ENCODE measurements around the gene IGFLR1.

Gene IGFLR1, protein sequence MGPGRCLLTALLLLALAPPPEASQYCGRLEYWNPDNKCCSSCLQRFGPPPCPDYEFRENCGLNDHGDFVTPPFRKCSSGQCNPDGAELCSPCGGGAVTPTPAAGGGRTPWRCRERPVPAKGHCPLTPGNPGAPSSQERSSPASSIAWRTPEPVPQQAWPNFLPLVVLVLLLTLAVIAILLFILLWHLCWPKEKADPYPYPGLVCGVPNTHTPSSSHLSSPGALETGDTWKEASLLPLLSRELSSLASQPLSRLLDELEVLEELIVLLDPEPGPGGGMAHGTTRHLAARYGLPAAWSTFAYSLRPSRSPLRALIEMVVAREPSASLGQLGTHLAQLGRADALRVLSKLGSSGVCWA

DNA sequence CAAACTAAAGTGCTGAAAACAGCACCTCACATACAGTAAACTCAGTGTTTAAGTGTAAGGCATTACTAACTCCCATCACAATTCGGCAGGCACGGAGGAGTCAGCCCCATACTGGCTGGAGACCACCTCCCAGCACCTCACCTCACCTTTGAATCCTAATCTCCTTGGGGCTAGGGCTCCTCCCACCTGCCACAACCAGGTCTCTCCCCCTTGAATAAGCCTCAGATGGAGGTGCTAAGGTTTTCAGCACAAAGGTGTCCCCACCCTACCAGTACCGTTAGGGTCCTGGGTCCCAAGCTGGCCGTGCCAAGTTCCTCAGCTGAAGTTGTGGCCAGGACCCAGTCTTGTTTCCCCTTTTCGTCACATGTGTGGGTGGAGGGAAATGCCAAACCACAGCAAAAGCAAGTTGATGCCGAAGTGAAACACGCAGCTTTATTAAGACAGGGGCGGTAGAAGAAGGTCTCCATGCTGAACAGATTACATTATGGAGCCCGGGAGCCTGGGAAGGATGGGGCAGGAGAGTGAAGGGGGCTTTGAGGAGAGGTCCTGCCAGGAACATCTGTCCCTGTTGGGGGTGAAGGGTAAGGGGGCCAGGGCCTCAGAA lies at the start of gene IGFLR1:
Gene IGFLR1 (minus strand): TSS at position 332 of the 604 bp plus-strand sequence. CDS start 1,272 bp downstream, outside the sequence.
- DNase-seq = peak; percentile 77

DNA sequence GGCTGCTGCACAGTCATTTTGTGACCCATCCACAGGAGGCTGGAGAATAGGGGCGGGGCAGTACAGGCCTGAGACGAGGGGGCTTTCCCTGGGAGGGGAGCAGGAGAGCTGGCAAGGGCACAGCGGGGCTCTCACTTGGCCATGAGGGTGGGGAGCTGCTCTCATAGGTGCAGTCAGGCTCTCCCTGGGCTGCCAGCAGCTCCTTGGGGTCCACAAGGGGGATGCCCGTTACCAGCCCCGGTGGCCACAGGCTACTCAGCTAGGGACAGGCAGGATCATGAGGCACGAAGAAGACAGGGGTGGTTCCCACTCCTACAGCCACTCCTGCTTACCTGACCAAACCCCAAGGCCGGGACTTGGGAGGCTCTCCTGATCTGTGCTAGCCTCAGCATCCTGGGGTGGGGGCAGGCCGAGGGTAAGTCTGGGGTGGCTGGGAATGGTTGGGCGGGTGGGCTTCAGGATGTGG lies 49.6 kb upstream of the IGFLR1 start:
- no peak for DNase-seq

DNA sequence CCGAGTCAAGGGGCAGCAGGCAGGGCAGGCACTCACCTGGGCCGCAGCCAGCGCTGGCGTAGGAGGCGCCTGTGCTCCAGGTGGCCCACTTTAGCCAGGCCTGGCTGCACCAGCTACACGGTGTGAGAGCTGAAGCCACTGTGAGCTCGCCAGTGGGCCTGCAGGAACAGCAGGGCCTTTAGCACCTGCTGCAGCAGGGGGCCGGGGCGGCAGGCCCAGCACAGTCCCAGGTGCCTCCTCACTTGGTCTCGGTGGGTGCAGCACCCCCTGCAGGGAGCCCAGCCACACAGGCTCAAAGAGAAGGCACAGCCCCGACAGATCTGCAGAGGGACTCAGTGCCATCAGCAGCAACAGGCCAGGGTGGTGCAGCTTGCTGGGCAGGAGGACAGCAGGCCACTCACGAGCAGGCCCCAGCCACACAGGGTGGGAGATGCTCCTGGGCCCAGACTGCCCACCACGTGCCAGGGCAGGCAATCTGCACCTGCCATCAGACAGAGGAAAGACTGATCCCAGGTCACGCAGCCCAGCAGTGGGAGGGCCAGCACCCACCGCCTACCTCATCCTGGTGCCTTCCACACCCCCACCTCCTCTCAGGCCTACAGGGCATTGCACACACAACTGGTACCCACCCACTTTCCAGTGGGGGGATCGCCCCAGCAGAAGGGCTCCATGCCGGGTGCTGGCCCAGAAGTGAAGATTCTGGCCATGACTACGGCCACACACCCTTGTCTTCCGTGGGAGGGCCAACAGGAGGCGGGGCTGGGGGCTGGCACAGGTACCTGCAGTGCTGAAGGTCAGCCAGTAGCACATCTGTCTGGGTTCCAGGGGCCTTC lies 48.9 kb upstream of the IGFLR1 start:
- no peak for DNase-seq

DNA sequence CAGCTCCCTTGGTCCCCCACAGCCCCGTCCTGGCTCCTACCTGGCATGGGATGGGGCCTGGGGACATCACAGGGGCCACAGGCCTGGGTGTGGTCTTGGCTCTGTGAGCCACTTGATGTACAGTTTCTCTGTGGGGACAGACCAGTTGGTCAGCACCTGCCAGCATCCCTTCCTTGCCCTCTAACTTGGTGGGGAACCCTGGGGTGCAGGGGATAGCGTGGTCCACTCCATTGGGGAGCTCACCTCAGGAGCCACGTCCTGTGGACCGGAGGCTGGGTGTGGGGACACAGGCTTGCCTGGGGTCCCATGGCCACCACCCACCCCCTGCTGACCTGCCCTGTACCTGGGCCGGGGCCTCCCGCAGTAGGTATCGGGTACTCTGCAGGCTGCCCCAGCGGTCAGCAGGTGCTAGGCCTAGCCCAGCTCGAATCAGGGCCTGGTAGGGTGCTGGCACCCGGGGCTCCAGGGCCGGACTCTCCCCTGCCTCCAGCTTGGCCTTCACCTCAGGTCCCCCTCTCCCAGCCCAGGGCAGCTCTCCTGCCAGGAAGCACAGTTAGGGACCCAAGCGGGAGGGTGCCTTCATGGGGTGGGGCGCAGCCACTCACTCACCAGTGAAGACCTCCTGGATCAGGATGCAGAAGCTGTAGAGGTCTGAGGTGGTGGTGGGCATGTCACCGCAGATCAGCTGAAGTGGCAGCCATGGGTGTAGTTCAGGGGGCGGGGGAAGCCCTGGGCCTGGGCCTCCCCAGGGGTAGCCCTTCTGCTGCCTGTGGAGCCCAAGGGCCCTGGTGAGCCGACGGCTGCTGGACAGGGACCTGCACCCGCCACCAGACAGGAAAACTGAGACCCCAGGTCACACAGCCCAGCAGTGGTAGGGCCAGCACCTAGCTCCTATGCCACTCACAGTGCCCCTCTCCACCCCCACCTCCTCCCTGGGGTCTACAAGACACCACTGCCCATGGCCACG lies 48.0 kb upstream of the IGFLR1 start:
- DNase-seq = no peak

DNA sequence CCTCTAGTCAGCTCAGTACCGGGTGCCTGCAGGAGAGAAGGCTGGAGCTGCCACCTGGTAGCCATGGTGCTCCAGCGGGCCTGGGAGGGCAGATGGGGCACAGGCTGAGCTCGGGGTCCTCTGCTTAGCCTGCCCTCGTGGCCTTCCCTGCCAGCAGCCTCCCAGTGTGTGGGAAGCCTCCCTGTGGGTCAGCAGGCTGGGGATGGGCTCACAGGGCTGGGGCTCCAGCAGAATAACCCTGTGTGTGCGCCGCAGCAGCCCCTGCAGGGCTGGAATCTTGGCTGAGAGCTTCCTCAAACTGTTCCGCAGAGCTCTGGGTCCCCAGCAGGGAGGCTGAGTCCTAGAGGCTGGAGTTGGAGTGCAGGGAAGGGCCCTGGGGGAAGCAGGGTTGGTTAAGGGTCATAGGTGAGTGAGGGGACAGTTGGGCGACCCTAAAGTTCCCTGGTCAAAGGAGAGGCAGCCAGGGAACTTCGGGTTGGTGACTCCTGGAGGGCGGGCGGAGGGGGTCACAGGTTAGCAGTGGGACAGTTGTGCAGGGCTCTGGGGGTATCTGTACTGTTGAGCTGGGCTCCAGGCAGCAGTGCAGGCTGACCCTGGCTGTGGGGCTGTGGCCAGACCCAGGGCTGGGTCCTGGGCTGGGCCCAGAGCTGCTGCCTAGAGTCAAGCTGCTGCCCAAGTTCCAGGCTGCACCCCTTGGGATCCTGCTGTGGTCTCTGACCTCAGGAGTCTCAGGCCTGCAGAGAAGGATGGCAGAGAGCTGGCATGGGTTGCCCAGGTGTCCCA lies 47.1 kb upstream of the IGFLR1 start:
- no peak for DNase-seq

DNA sequence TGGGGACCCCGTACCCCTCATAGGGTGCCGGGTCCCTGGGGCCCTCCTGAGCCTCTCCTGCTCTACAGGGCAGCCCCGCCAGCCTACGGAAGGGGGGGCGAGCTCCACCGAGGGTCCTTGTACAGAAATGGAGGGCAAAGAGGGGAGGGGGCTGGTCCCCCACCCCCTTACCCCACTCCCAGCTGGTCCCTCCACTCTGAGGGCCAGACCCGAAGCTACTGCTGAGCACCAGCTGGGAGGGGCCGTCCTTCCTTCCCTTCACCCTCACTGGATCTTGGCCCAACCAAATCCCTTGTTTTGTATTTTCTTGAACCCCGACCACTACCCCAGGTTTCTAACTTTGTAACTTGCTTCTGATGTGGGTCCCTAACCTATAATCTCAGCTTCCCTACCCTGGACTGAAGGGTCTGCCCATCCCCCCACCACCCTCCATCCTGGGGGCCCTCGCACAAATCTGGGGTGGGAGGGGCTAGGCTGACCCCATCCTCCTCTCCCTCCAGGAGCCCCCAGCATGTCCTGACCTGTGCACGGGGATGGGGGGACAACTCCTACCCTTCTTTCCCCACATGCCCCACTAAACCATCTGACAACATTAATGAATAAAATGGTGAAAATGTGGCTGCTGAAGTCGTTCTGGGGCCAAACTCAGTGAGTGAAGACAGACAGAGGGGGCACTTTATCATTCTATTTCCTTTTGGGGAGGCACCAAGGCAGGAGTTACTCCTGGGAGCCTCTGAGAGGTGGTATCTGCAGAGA lies 46.1 kb upstream of the IGFLR1 start:
- DNase-seq = no peak

DNA sequence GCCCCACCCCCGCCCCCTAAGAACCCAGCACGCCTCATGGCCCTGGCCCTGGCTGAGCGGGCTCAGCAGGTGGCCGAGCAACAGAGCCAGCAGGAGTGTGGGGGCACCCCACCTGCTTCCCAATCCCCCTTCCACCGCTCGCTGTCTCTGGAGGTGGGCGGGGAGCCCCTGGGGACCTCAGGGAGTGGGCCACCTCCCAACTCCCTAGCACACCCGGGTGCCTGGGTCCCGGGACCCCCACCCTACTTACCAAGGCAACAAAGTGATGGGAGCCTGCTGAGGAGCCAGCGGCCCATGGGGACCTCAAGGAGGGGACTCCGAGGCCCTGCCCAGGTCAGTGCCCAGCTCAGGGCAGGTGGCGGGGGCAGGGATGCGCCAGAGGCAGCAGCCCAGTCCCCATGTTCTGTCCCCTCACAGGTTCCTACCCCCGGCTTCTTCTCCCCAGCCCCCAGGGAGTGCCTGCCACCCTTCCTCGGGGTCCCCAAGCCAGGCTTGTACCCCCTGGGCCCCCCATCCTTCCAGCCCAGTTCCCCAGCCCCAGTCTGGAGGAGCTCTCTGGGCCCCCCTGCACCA lies 45.1 kb upstream of the IGFLR1 start:
- DNase-seq = no peak

DNA sequence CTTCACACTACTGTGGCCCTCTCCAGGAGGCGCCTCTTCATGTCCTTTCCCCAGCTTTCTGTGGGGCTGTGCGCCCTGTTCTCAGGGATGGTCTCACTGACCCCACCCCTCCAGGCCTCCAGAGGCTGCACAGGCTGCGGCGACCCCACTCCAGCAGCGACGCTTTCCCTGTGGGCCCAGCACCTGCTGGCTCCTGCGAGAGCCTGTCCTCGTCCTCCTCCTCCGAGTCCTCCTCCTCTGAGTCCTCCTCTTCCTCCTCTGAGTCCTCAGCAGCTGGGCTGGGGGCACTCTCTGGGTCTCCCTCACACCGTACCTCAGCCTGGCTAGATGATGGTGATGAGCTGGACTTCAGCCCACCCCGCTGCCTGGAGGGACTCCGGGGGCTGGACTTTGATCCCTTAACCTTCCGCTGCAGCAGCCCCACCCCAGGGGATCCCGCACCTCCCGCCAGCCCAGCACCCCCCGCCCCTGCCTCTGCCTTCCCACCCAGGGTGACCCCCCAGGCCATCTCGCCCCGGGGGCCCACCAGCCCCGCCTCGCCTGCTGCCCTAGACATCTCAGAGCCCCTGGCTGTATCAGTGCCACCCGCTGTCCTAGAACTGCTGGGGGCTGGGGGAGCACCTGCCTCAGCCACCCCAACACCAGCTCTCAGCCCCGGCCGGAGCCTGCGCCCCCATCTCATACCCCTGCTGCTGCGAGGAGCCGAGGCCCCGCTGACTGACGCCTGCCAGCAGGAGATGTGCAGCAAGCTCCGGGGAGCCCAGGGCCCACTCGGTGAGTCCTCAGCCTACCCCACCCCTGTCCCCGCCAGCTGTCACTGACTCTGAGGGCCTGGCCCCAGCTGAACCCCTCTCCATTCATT lies 44.3 kb upstream of the IGFLR1 start:
- no peak for DNase-seq

DNA sequence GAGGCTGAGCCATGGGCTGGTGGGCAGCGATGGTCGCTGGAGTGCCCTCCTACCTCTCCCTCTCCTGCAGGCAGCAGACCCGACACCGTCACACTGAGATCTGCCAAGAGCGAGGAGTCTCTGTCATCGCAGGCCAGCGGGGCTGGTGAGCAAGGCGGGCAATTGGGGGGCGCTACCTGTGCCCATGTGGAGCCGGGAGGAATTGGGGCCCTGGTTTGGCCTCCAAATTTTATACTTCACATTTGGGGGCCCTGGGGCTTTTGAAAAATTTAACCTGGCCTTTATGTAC lies 43.0 kb upstream of the IGFLR1 start:
- DNase-seq = no peak

DNA sequence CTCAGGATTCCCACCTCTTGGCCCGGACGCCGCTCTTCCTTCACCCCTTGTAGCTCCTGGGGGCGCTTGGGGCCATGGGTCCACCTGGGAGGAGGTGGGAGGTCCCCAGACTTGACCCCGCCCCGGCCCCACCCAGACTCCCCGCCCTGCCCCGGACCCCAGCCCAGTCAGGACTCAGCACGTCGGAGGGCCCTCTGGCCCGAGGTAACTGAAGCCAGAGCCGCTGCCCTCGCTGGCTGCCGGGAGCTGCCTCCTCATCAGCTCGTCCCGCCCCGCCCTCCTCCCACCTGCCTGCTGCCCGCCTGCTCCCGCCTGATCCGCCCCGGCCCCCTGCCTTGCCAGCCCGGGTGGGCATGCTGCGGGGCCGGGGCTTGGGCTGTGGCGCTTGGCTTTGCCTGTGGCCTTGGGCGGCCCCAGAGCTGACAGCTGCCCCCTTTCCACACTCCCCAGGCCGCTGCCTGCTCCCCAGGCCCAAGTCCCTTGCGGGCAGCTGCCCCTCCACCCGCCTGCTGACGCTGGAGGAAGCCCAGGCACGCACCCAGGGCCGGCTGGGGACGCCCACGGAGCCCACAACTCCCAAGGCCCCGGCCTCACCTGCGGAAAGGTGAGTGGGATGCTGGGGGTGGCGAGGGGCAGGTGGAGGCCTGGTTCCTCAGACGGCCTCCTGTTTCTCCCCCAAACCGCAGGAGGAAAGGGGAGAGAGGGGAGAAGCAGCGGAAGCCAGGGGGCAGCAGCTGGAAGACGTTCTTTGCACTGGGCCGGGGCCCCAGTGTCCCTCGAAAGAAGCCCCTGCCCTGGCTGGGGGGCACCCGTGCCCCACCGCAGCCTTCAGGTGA lies 42.5 kb upstream of the IGFLR1 start:
- no peak for DNase-seq

DNA sequence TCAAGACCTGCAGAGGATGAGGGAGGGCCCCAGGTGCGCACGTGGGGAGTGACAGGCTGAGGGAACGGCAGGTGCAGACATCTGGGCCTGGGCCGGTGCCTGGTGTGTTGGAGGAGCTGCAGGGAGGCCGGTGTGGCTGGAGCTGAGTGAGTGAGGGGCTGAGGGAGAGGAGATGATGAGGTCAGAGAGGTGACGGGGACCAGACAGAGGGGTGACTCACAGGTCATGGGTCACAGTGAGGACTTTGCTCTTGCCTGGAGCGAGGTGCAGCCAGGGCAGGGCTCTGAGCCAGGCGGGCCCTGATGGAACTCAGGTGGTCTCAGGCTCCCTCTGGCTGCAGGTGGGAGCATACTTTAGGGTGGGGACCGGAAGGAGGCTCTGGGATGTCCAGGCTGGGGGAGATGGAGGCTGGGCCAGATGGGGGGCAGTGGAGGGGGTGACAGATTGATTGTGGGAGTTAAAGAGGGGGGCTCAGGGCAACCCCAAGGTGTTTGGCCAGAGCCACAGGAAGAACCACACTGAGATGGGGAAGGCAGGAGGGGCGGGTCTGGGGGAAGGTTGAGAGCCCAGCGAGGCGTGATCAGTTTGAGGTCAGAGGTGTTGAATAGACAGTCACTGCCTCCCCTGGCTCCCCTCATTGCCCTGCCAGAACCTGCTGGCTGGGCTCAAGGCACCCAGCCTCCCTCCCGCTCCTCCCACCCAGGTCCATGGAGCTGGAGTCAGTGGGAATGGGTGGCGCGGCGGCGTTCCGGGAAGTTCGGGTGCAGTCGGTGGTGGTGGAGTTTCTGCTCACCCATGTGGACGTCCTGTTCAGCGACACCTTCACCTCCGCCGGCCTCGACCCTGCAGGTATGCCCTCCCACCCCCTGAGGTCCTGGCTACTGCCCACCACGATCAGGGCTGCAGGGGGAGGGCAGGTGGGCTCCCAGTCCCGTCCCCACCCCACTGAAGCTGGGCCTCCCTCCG lies 41.5 kb upstream of the IGFLR1 start:
- DNase-seq = no peak

DNA sequence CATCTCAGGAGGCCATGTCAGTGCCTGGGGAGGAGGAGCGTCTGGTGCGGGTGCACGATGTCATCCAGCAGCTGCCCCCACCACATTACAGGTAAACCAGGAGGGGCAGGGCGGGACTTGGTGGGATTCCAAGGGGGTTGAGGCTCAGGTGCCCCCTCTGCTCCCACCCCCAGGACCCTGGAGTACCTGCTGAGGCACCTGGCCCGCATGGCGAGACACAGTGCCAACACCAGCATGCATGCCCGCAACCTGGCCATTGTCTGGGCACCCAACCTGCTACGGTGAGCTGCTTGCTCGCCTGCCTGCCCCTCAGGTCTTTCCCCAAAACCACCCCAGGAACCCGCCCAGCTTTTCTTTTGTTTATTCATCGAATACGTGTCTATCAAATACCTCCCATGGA lies 40.3 kb upstream of the IGFLR1 start:
- DNase-seq = no peak

DNA sequence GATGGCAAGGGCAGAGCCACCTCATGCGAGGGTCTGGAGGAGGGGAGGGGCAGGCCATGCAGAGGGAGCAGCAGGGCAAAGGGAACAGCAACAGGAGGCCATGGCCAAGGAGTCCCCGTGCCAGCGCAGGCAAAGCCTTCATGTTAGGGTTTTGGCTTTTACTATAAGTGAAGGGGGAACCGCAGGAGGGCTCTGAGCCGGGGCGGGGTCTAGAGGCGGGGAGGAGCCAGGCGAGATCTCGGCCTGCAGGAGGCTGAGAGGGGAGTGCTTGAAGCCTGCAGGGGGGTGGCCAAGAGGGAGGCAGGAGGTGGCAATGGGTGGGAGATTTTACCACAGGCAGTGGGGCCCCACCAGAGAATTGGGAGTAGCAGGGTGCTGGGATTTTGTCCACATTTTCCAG lies 39.4 kb upstream of the IGFLR1 start:
- DNase-seq = no peak

DNA sequence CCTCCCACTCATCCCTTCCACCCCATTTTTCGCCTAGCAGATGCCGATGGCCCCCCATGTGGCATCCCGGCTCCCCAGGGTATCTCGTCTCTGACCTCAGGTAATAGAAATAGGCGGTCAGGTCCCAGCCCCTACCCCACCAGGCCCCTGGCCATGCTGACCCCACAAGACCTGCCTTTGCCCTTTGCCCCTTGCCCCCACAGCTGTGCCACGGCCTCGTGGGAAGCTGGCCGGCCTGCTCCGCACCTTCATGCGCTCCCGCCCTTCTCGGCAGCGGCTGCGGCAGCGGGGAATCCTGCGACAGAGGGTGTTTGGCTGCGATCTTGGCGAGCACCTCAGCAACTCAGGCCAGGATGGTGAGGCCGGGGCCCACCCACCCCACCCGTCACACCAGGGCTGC lies 38.5 kb upstream of the IGFLR1 start:
- no peak for DNase-seq

DNA sequence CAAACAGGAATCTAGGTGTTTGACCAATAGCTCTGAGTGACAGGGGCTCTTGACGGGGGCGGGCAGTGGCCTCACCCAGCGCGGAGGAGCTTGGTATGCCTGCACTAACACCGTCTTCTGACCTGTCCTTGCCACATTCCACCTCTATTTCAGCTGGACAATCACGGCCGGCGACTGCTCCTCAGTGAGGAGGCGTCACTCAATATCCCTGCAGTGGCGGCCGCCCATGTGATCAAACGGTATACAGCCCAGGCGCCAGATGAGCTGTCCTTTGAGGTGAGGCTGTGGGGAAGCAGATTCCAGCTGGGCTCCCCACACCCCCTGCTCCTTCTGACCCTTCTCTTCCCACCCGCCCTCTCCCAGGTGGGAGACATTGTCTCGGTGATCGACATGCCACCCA lies 37.8 kb upstream of the IGFLR1 start:
- DNase-seq = no peak

DNA sequence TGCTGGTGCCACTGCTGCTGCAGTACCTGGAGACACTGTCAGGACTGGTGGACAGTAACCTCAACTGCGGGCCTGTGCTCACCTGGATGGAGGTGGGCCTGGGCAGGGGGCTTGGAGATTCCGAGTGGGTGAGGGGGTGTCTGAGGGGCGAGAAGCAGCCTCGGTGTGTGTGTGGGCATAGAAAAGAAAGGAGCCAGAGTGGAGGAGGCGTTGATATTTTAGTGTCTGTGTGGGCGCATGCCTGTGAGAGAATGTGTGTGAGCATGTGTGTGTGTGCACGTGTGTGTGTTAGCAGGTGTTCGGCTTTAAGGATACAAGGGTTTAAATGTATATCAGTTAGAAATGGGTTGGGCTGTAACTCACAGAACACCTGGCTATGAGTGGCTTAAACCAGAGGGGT lies 36.8 kb upstream of the IGFLR1 start:
- no peak for DNase-seq

DNA sequence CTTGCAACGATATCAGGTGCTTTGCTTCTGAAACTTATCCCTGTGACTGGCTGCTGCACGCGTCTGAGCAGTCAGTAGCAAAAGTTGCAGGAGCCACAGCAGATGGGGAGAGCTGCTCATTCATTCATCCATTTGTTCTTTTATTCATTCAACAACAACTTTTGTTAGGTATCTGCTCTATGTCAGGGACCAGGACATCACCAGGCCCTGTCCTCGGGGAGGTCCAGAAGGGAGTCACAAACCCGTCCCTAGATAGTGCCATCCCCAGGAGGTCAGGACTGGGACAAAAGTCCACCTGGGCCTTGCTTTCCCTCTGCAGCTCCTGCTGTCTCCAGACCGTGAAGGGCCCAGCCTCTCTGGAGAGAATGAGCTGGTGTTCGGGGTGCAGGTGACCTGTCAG lies 35.7 kb upstream of the IGFLR1 start:
- DNase-seq = no peak
